Body of pancreas (tissue), 4 donors: ENCODE data around the gene SBSN. TPM values are rescaled to one million over a fixed set of nuclear protein-coding genes. Genes with fewer than 3 reads are reported as not detected.

Experiments used
- ATAC-seq: fragments of 150-250 bp; one replicate; pipeline ENCODE4 v1.9.1; 2016
- DNase-seq, 4 donors: peaks; one replicate each; pipeline ENCODE4 v3.0.0-alpha.2; 2019
- H3K27ac ChIP-seq, 4 donors: fragments of 200-600 bp; sonication (generic); 1 replicate in 3 of 4; 2 replicates in 1 of 4; pipeline versions ENCODE4 v1.5.1 to v1.6.1; 2016 to 2019; ENCODE audit warnings: mild to moderate bottlenecking in 1 of 4, mixed read lengths in 1 of 4, moderate library complexity in 1 of 4
- H3K27me3 ChIP-seq, 2 donors: fragments of 200-600 bp; sonication (generic); one replicate each; pipeline ENCODE4 v1.6.0; 2016; ENCODE audit warnings: mild to moderate bottlenecking in 1 of 2
- H3K36me3 ChIP-seq, 2 donors: fragments of 200-600 bp; sonication (generic); replicated peaks in 1 of 2; 2 replicates each; pipeline ENCODE4 v1.5.1; 2016; ENCODE audit warnings: low read depth in 2 of 2; ENCODE audit not compliant: insufficient read depth in 1 of 2
- H3K4me1 ChIP-seq: fragments of 200-600 bp; sonication (generic); one replicate; pipeline ENCODE4 v1.6.0; 2016
- H3K4me3 ChIP-seq, 2 donors: fragments of 200-600 bp; sonication (generic); 1 replicate in 1 of 2; 2 replicates in 1 of 2; pipeline ENCODE4 v1.5.1; 2016 to 2019
- H3K9me3 ChIP-seq, 3 donors: fragments of 200-600 bp; sonication (generic); 1 replicate in 2 of 3; 2 replicates in 1 of 3; pipeline ENCODE4 v1.5.1; 2016
- CTCF ChIP-seq, 7 experiments: fragments of 450-650 bp in 4 of 7; fragments of 200-600 bp in 3 of 7; sonication (generic) in 3 of 7; IDR thresholded peaks; one replicate each; pipeline ENCODE4 v1.5.1; 2016 to 2019; ENCODE audit warnings: antibody characterized with exemption in 7 of 7
- POLR2A ChIP-seq, 3 donors: fragments of 450-650 bp; IDR thresholded peaks; one replicate each; pipeline ENCODE4 v1.6.1; 2016; ENCODE audit warnings: antibody characterized with exemption in 3 of 3, mild to moderate bottlenecking in 2 of 3
- WGBS, 2 donors: methylation state at CpG; one replicate each; pipeline ENCODE4 v1.1.5; 2017; 5-methylcytosine and 5-hydroxymethylcytosine counted together
- intact Hi-C: fragments of 100-400 bp; cut with DNase I; formaldehyde crosslinking; loops from one replicate; pipeline ENCODE4 v1.15.1; 2023
- total RNA-seq, 2 donors: library from RNA; depleted of rRNA; stranded (reverse); fragments of >200 nt; gene quantifications; one replicate each; pipeline ENCODE4 v1.1.0, GENCODE V29; 2016

The SBSN gene
- not detected for total RNA-seq

GRCh38 chr19:35528218-35529038 lies at the start of gene SBSN:
Gene SBSN (minus strand): TSS chr19:35528311. CDS start chr19:35528281, 30 bp downstream.
- H3K27me3 ChIP-seq, result no peaks in the 10 kb centered on the region
- H3K27ac ChIP-seq, result no peak within 1 kb of the TSS
- intact Hi-C loops, result no loop called here
- 60% methylated on average over 11 of the region's 11 CpGs for WGBS, 2 donors
- ATAC-seq (no peak), DNase-seq (no peak)
- no peak within 1 kb of the TSS for H3K4me3 ChIP-seq
- H3K36me3 ChIP-seq, result no peaks in the 10 kb centered on the region
- no peaks in the 10 kb centered on the region for H3K9me3 ChIP-seq
- TF ChIP-seq POLR2A (IDR thresholded peaks at IDR 0.05) (no peak), CTCF (IDR thresholded peaks at IDR 0.05) (no peak)
- peaks cover under 1% of the 10 kb centered on the region for H3K4me1 ChIP-seq

- intact Hi-C loops, result no loop called here
- peaks cover 0 to 8% (median 0%) of the 10 kb centered on the region in 3 donors for H3K9me3 ChIP-seq
- no peaks in the 10 kb centered on the region for H3K27me3 ChIP-seq
- peaks cover 51% of the 10 kb centered on the region for H3K4me1 ChIP-seq
- no peak overlapping the region for H3K27ac ChIP-seq
- ATAC-seq (peak; percentile 51), DNase-seq (no peak)
- no peaks in the 10 kb centered on the region for H3K36me3 ChIP-seq
- TF ChIP-seq POLR2A (IDR thresholded peaks at IDR 0.05) (no peak), CTCF (IDR thresholded peaks at IDR 0.05) (no peak)
- 88 to 100% methylated on average over 1 of the region's 1 CpG for WGBS, 2 donors
- H3K4me3 ChIP-seq, result no peak overlapping the region
Measured at GRCh38 chr19:35571406-35571965, 43.4 kb upstream of the SBSN start.

- ATAC-seq, result peak; percentile 70
- DNase-seq, result peak; percentile 40 to 81 (median 74)
- H3K9me3 ChIP-seq, result no peaks in the 10 kb centered on the region
- H3K36me3 ChIP-seq, result no peaks in the 10 kb centered on the region
- peak overlapping the region in 3 of 4 donors; percentile 58 to 61 (median 59) for H3K27ac ChIP-seq
- intact Hi-C loops, result no loop called here
- H3K4me1 ChIP-seq, result peaks cover 71% of the 10 kb centered on the region
- TF ChIP-seq POLR2A (IDR thresholded peaks at IDR 0.05) (no peak), CTCF (IDR thresholded peaks at IDR 0.05) (no peak)
- H3K27me3 ChIP-seq, result no peaks in the 10 kb centered on the region
- no peak overlapping the region for H3K4me3 ChIP-seq
- 9 to 22% methylated on average over 1 to 5 of the region's 5 CpGs for WGBS, 2 donors
Measured at GRCh38 chr19:35569281-35569781, 41.2 kb upstream of the SBSN start.

GRCh38 chr19:35566738-35567137 lies 38.6 kb upstream of the SBSN start:
- Histone ChIP-seq H3K27me3 (no peaks in the 10 kb centered on the region), H3K4me3 (no peak overlapping the region), H3K36me3 (no peaks in the 10 kb centered on the region), H3K4me1 (peaks cover 77% of the 10 kb centered on the region), H3K27ac (no peak overlapping the region), H3K9me3 (no peaks in the 10 kb centered on the region)
- 84 to 90% methylated on average over 7 of the region's 7 CpGs for WGBS, 2 donors
- DNase-seq, result no peak
- no peak for ATAC-seq
- TF ChIP-seq POLR2A (IDR thresholded peaks at IDR 0.05) (no peak), CTCF (IDR thresholded peaks at IDR 0.05) (no peak)
- intact Hi-C loops, result no loop called here
